ENCODE data around the gene MTCL1. TPM values are rescaled to one million over a fixed set of nuclear protein-coding genes. Genes with fewer than 3 reads are reported as not detected.

Gene MTCL1
- total and polyA plus RNA-seq, 2 experiments from 2014 or later = 10.6 to 19.7 TPM

GRCh38 chr18:8707556-8708300 lies 2.4 kb downstream of the MTCL1 start:
- peaks cover 44% of the 10 kb centered on the region for H3K79me2 ChIP-seq

GRCh38 chr18:8708670-8709069 lies 3.3 kb downstream of the MTCL1 start:
- H3K9me3 ChIP-seq (ENCODE audit: low read depth) = no peaks in the 10 kb centered on the region
- no peak overlapping the region for H2AFZ ChIP-seq
- no peak overlapping the region for H3K27ac ChIP-seq
- H3K79me2 ChIP-seq = peaks cover 54% of the 10 kb centered on the region
- H3K4me2 ChIP-seq = peak overlapping the region; percentile 98
- peaks cover 10% of the 10 kb centered on the region for H4K20me1 ChIP-seq (ENCODE audit: insufficient read depth, poor library complexity, severe bottlenecking)
- no peak overlapping the region for H3K4me3 ChIP-seq
- H3K4me1 ChIP-seq (ENCODE audit: insufficient read depth) = peaks cover 16% of the 10 kb centered on the region
- DNase-seq (ENCODE audit: low spot score) = no peak
- TF ChIP-seq EZH2phosphoT487 (IDR thresholded peaks at IDR 0.05; ENCODE audit: low read depth, severe bottlenecking, unreplicated experiment) (no peak), EZH2 (IDR thresholded peaks at IDR 0.05; ENCODE audit: borderline replicate concordance) (no peak), CTCF (IDR thresholded peaks at IDR 0.05; ENCODE audit: poor library complexity) (no peak)
- no peaks in the 10 kb centered on the region for H3K27me3 ChIP-seq
- H3K36me3 ChIP-seq (replicated peaks; ENCODE audit: insufficient read depth, low read depth) = no peaks in the 10 kb centered on the region
- H3K9me2 ChIP-seq (replicated peaks; ENCODE audit: insufficient read depth) = no peaks in the 10 kb centered on the region
- 79% methylated on average over 9 of the region's 9 CpGs for WGBS (ENCODE audit: low lambda C conversion rate, missing lambda C conversion rate)

More at GRCh38 chr18:8707556-8708300, 2.4 kb downstream of the MTCL1 start:
- Histone ChIP-seq H4K20me1 (ENCODE audit: insufficient read depth, poor library complexity, severe bottlenecking) (peaks cover 10% of the 10 kb centered on the region), H3K4me3 (no peak overlapping the region), H3K9me2 (replicated peaks; ENCODE audit: insufficient read depth) (no peaks in the 10 kb centered on the region), H3K36me3 (replicated peaks; ENCODE audit: insufficient read depth, low read depth) (no peaks in the 10 kb centered on the region), H3K4me2 (peak overlapping the region; percentile 98), H3K27ac (peak overlapping the region; percentile 48), H3K9me3 (ENCODE audit: low read depth) (no peaks in the 10 kb centered on the region), H3K27me3 (no peaks in the 10 kb centered on the region), H2AFZ (peak overlapping the region; percentile 33), H3K4me1 (ENCODE audit: insufficient read depth) (peaks cover 18% of the 10 kb centered on the region)
- 38% methylated on average over 4 of the region's 4 CpGs for WGBS (ENCODE audit: low lambda C conversion rate, missing lambda C conversion rate)
- DNase-seq (ENCODE audit: low spot score) = no peak
- no peak for TF ChIP-seq EZH2phosphoT487 (IDR thresholded peaks at IDR 0.05; ENCODE audit: low read depth, severe bottlenecking, unreplicated experiment)

- Histone ChIP-seq H2AFZ (no peak overlapping the region), H3K79me2 (peaks cover 62% of the 10 kb centered on the region), H3K27ac (no peak overlapping the region), H3K9me2 (replicated peaks; ENCODE audit: insufficient read depth) (no peaks in the 10 kb centered on the region), H3K9me3 (ENCODE audit: low read depth) (no peaks in the 10 kb centered on the region), H3K4me2 (no peak overlapping the region), H3K36me3 (replicated peaks; ENCODE audit: insufficient read depth, low read depth) (no peaks in the 10 kb centered on the region), H3K4me1 (ENCODE audit: insufficient read depth) (peaks cover 8% of the 10 kb centered on the region), H3K4me3 (no peak overlapping the region), H4K20me1 (ENCODE audit: insufficient read depth, poor library complexity, severe bottlenecking) (peaks cover 10% of the 10 kb centered on the region), H3K27me3 (no peaks in the 10 kb centered on the region)
- 81% methylated on average over 14 of the region's 14 CpGs for WGBS (ENCODE audit: low lambda C conversion rate, missing lambda C conversion rate)
- TF ChIP-seq CTCF (IDR thresholded peaks at IDR 0.05; ENCODE audit: poor library complexity) = no peak
- no peak for TF ChIP-seq EZH2 (IDR thresholded peaks at IDR 0.05; ENCODE audit: borderline replicate concordance)
- no peak for TF ChIP-seq EZH2phosphoT487 (IDR thresholded peaks at IDR 0.05; ENCODE audit: low read depth, severe bottlenecking, unreplicated experiment)
- no peak for DNase-seq (ENCODE audit: low spot score)
Observed at GRCh38 chr18:8709248-8710059, 4.1 kb downstream of the MTCL1 start.

GRCh38 chr18:8711736-8712135 lies 6.4 kb downstream of the MTCL1 start:
- no peak overlapping the region for H2AFZ ChIP-seq
- H3K4me2 ChIP-seq = no peak overlapping the region
- peaks cover 78% of the 10 kb centered on the region for H3K79me2 ChIP-seq
- no peak overlapping the region for H3K27ac ChIP-seq
- no peaks in the 10 kb centered on the region for H3K27me3 ChIP-seq
- no peaks in the 10 kb centered on the region for H3K9me2 ChIP-seq (replicated peaks; ENCODE audit: insufficient read depth)
- peaks cover 5% of the 10 kb centered on the region for H4K20me1 ChIP-seq (ENCODE audit: insufficient read depth, poor library complexity, severe bottlenecking)
- no peak for TF ChIP-seq CTCF (IDR thresholded peaks at IDR 0.05; ENCODE audit: poor library complexity)
- TF ChIP-seq EZH2phosphoT487 (IDR thresholded peaks at IDR 0.05; ENCODE audit: low read depth, severe bottlenecking, unreplicated experiment) = no peak
- TF ChIP-seq EZH2 (IDR thresholded peaks at IDR 0.05; ENCODE audit: borderline replicate concordance) = no peak
- H3K9me3 ChIP-seq (ENCODE audit: low read depth) = no peaks in the 10 kb centered on the region
- H3K36me3 ChIP-seq (replicated peaks; ENCODE audit: insufficient read depth, low read depth) = no peaks in the 10 kb centered on the region
- WGBS (ENCODE audit: low lambda C conversion rate, missing lambda C conversion rate) = 89% methylated on average over 5 of the region's 5 CpGs
- DNase-seq (ENCODE audit: low spot score) = no peak
- peaks cover 4% of the 10 kb centered on the region for H3K4me1 ChIP-seq (ENCODE audit: insufficient read depth)
- no peak overlapping the region for H3K4me3 ChIP-seq

Measured in hepatocyte (in vitro differentiated cells).